Measurements from ENCODE around the gene SVOPL. TPM values are rescaled to one million over a fixed set of nuclear protein-coding genes. Genes with fewer than 3 reads are reported as not detected.

SVOPL gene
- total and polyA plus RNA-seq, 10 of the 15 experiments (the other 5 are each of a cell fraction or from before 2014, with no cell fraction given), result 0.15 TPM; not detected in 9

DNA sequence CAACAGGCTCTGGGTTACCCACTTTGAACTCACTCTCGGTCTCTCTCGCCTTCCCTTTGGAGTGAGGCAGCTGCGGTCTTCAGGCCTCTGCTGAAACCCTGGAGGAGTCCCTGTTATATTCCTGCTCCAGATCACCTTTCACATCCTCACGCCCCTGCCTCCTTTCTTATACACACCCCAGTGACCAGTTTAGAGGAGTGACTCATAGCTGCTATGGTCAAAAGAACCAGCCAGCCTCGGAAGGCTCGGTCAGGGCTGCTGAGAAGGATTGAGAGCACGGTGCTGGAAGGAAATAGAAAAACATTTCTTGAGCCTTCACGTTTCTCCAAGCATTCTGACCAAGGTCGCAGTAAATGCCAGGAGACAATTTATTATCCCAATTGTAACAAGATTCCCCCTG, 28.3 kb upstream of the SVOPL start:
- WGBS (ENCODE audit: insufficient coverage, insufficient replicate concordance, low lambda C conversion rate, missing lambda C conversion rate), result 54% methylated on average over 9 of the region's 9 CpGs
- in situ Hi-C loops (cut with MboI) (loop anchor here (25.0 kb wide), 1 partner anchor 1117 kb away; no protein-coding TSS in a partner anchor), intact Hi-C loops (cut with micrococcal nuclease; ENCODE audit: unreplicated experiment) (no loop called here)
- DNase-seq (ENCODE audit: low read depth, low spot score) (no peak), ATAC-seq (no peak), FAIRE-seq (no peak)
- no peak overlapping the region for H2AFZ ChIP-seq (ENCODE audit: control insufficient read depth, low read depth, low read length)
- POLR2A ChIA-PET, result no interaction called here
- CTCF ChIA-PET, result interaction anchor here (1.1 kb wide), 1 partner anchor 9 kb away, joined by 4 read pairs; no protein-coding TSS in a partner anchor
- H3K79me2 ChIP-seq (ENCODE audit: control insufficient read depth, insufficient read depth, low read length), result no peaks in the 10 kb centered on the region
- H3K4me3 ChIP-seq, result no peak overlapping the region
- RAD21 ChIA-PET (ENCODE audit: unreplicated experiment), result no interaction called here
- TF ChIP-seq, protein P1, sequence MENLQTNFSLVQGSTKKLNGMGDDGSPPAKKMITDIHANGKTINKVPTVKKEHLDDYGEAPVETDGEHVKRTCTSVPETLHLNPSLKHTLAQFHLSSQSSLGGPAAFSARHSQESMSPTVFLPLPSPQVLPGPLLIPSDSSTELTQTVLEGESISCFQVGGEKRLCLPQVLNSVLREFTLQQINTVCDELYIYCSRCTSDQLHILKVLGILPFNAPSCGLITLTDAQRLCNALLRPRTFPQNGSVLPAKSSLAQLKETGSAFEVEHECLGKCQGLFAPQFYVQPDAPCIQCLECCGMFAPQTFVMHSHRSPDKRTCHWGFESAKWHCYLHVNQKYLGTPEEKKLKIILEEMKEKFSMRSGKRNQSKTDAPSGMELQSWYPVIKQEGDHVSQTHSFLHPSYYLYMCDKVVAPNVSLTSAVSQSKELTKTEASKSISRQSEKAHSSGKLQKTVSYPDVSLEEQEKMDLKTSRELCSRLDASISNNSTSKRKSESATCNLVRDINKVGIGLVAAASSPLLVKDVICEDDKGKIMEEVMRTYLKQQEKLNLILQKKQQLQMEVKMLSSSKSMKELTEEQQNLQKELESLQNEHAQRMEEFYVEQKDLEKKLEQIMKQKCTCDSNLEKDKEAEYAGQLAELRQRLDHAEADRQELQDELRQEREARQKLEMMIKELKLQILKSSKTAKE (IDR thresholded peaks at IDR 0.05; ENCODE audit: low read depth, poor library complexity, severe bottlenecking), result no peak
- TF ChIP-seq IRF4 (IDR thresholded peaks at IDR 0.05; ENCODE audit: low read depth, low read length), result no peak
- no peaks in the 10 kb centered on the region for H3K36me3 ChIP-seq (ENCODE audit: control insufficient read depth in 2 of 2, insufficient read depth in 2 of 2, low read length in 1 of 2)
- H3K4me2 ChIP-seq (ENCODE audit: control insufficient read depth, insufficient read depth), result no peak overlapping the region
- BruUV-seq (replicated peaks), result no TSS peak
- H4K20me1 ChIP-seq (ENCODE audit: control insufficient read depth, insufficient read depth), result no peaks in the 10 kb centered on the region
- no peak overlapping the region for H3K9ac ChIP-seq (ENCODE audit: control insufficient read depth, insufficient read depth, low read length)
- H3K4me1 ChIP-seq (ENCODE audit: control insufficient read depth, insufficient read depth, low read length), result no peaks in the 10 kb centered on the region
- SMC1A ChIA-PET (ENCODE audit: uncharacterized antibody, unreplicated experiment), result no interaction called here
- no peak overlapping the region for H3K27ac ChIP-seq (ENCODE audit: control insufficient read depth, insufficient read depth)
- no peaks in the 10 kb centered on the region; a peak in 1 of 4 replicates for H3K27me3 ChIP-seq (replicated peaks in 1 of 2; ENCODE audit: control insufficient read depth in 2 of 2, insufficient read depth in 2 of 2, low read length in 1 of 2)
- H3K9me3 ChIP-seq (replicated peaks; ENCODE audit: control insufficient read depth, insufficient read depth, low read length), result no peaks in the 10 kb centered on the region

- no TSS peak for BruUV-seq (replicated peaks)
- 52% methylated on average over 10 of the region's 10 CpGs for WGBS (ENCODE audit: insufficient coverage, insufficient replicate concordance, low lambda C conversion rate, missing lambda C conversion rate)
- no peak for FAIRE-seq
Measured at GRCh38 chr7:138727336-138728099, 26.4 kb upstream of the SVOPL start.

More at GRCh38 chr7:138727336-138728099, 26.4 kb upstream of the SVOPL start:
- CTCF ChIA-PET, result no interaction called here
- no peaks in the 10 kb centered on the region for H4K20me1 ChIP-seq (ENCODE audit: control insufficient read depth, insufficient read depth)
- H3K27ac ChIP-seq (ENCODE audit: control insufficient read depth, insufficient read depth), result no peak overlapping the region
- TF ChIP-seq IKZF2 (IDR thresholded peaks at IDR 0.05) (no peak), RCOR1 (conservative IDR thresholded peaks at IDR 0.05; ENCODE audit: low read depth, low read length) (no peak), SMAD5 (IDR thresholded peaks at IDR 0.05; ENCODE audit: low read depth) (no peak), CTCF (IDR thresholded peaks at IDR 0.05 in 2 of 3, conservative IDR thresholded peaks at IDR 0.05 in 1 of 3; ENCODE audit: control insufficient read depth in 2 of 3, extremely low read depth in 1 of 3, insufficient read depth in 1 of 3, low read depth in 3 of 3, low read length in 3 of 3) (no peak), HDAC2 (IDR thresholded peaks at IDR 0.05) (no peak), POLR2AphosphoS5 (IDR thresholded peaks at IDR 0.05; ENCODE audit: low read length) (no peak), NFYA (IDR thresholded peaks at IDR 0.05; ENCODE audit: borderline replicate concordance, low read depth, low read length) (no peak), ZNF274 (IDR thresholded peaks at IDR 0.05; ENCODE audit: insufficient read depth, insufficient read length) (no peak), CBFB (IDR thresholded peaks at IDR 0.05; ENCODE audit: low read depth) (no peak), TAF1 (IDR thresholded peaks at IDR 0.05; ENCODE audit: borderline replicate concordance, low read depth, low read length) (no peak), KDM1A (IDR thresholded peaks at IDR 0.05; ENCODE audit: borderline replicate concordance) (no peak)
- DNase-seq (ENCODE audit: low read depth, low spot score) (no peak), ATAC-seq (no peak)
- H2AFZ ChIP-seq (ENCODE audit: control insufficient read depth, low read depth, low read length), result no peak overlapping the region
- SMC1A ChIA-PET (ENCODE audit: uncharacterized antibody, unreplicated experiment), result interaction anchor here (0.7 kb wide), 1 partner anchor 623 kb away, joined by 3 read pairs; no protein-coding TSS in a partner anchor
- H3K4me1 ChIP-seq (ENCODE audit: control insufficient read depth, insufficient read depth, low read length), result no peaks in the 10 kb centered on the region
- no peaks in the 10 kb centered on the region; a peak in 1 of 4 replicates for H3K27me3 ChIP-seq (replicated peaks in 1 of 2; ENCODE audit: control insufficient read depth in 2 of 2, insufficient read depth in 2 of 2, low read length in 1 of 2)
- POLR2A ChIA-PET, result no interaction called here
- in situ Hi-C loops (cut with MboI), result loop anchor here (25.0 kb wide), 1 partner anchor 1115 kb away; no protein-coding TSS in a partner anchor
- H3K4me3 ChIP-seq, result no peak overlapping the region
- H3K9ac ChIP-seq (ENCODE audit: control insufficient read depth, insufficient read depth, low read length), result no peak overlapping the region
- H3K79me2 ChIP-seq (ENCODE audit: control insufficient read depth, insufficient read depth, low read length), result no peaks in the 10 kb centered on the region
- RAD21 ChIA-PET (ENCODE audit: unreplicated experiment), result no interaction called here
- H3K9me3 ChIP-seq (replicated peaks; ENCODE audit: control insufficient read depth, insufficient read depth, low read length), result no peaks in the 10 kb centered on the region
- intact Hi-C loops (cut with micrococcal nuclease; ENCODE audit: unreplicated experiment), result no loop called here
- H3K36me3 ChIP-seq (ENCODE audit: control insufficient read depth in 2 of 2, insufficient read depth in 2 of 2, low read length in 1 of 2), result no peaks in the 10 kb centered on the region
- no peak overlapping the region for H3K4me2 ChIP-seq (ENCODE audit: control insufficient read depth, insufficient read depth)
